Measurements from ENCODE around the gene RBM28. TPM values are rescaled to one million over a fixed set of nuclear protein-coding genes. Genes with fewer than 3 reads are reported as not detected.

The RBM28 gene
- total RNA-seq, 1 donor from 2014 or later, result 56.7 TPM

- no peak for DNase-seq (ENCODE audit: low spot score, unreplicated experiment)
- H3K27me3 Mint-ChIP-seq, result peaks cover 20% of the 10 kb centered on the region
- no peaks in the 10 kb centered on the region for H3K36me3 Mint-ChIP-seq (ENCODE audit: insufficient read depth)
- peak overlapping the region; percentile 29 for H3K27ac Mint-ChIP-seq
- no peak for TF ChIP-seq CTCF (IDR thresholded peaks at IDR 0.05; ENCODE audit: unreplicated experiment)
- peaks cover 5% of the 10 kb centered on the region for H3K4me1 Mint-ChIP-seq (ENCODE audit: low read depth)
- H3K9me3 Mint-ChIP-seq (ENCODE audit: low read depth), result no peaks in the 10 kb centered on the region
- no peak overlapping the region for H3K4me3 Mint-ChIP-seq (ENCODE audit: low read depth)
Observed at GRCh38 chr7:128379900-128380479, 36.3 kb upstream of the RBM28 start.

GRCh38 chr7:128378637-128379036 lies 34.9 kb upstream of the RBM28 start:
- Mint-ChIP-seq H3K36me3 (ENCODE audit: insufficient read depth) (no peaks in the 10 kb centered on the region), H3K4me3 (ENCODE audit: low read depth) (no peak overlapping the region), H3K9me3 (ENCODE audit: low read depth) (peaks cover 3% of the 10 kb centered on the region), H3K27ac (no peak overlapping the region), H3K4me1 (ENCODE audit: low read depth) (peaks cover 5% of the 10 kb centered on the region), H3K27me3 (peaks cover 24% of the 10 kb centered on the region)
- DNase-seq (ENCODE audit: low spot score, unreplicated experiment), result no peak
- TF ChIP-seq CTCF (IDR thresholded peaks at IDR 0.05; ENCODE audit: unreplicated experiment), result no peak

GRCh38 chr7:128376077-128376476 lies 32.4 kb upstream of the RBM28 start:
- DNase-seq (ENCODE audit: low spot score, unreplicated experiment), result no peak
- no peak overlapping the region for H3K27ac Mint-ChIP-seq
- peaks cover 26% of the 10 kb centered on the region for H3K27me3 Mint-ChIP-seq
- H3K4me1 Mint-ChIP-seq (ENCODE audit: low read depth), result peaks cover 5% of the 10 kb centered on the region
- H3K4me3 Mint-ChIP-seq (ENCODE audit: low read depth), result no peak overlapping the region
- no peaks in the 10 kb centered on the region for H3K36me3 Mint-ChIP-seq (ENCODE audit: insufficient read depth)
- no peak for TF ChIP-seq CTCF (IDR thresholded peaks at IDR 0.05; ENCODE audit: unreplicated experiment)
- peaks cover 3% of the 10 kb centered on the region for H3K9me3 Mint-ChIP-seq (ENCODE audit: low read depth)

- Mint-ChIP-seq H3K4me3 (ENCODE audit: low read depth) (no peak overlapping the region), H3K9me3 (ENCODE audit: low read depth) (peaks cover 3% of the 10 kb centered on the region), H3K4me1 (ENCODE audit: low read depth) (no peaks in the 10 kb centered on the region), H3K27me3 (peaks cover 27% of the 10 kb centered on the region), H3K27ac (no peak overlapping the region), H3K36me3 (ENCODE audit: insufficient read depth) (no peaks in the 10 kb centered on the region)
- no peak for DNase-seq (ENCODE audit: low spot score, unreplicated experiment)
- no peak for TF ChIP-seq CTCF (IDR thresholded peaks at IDR 0.05; ENCODE audit: unreplicated experiment)
Observed at GRCh38 chr7:128374041-128374440, 30.3 kb upstream of the RBM28 start.

GRCh38 chr7:128373606-128374005 lies 29.9 kb upstream of the RBM28 start:
- Mint-ChIP-seq H3K4me3 (ENCODE audit: low read depth) (no peak overlapping the region), H3K27me3 (peaks cover 25% of the 10 kb centered on the region), H3K36me3 (ENCODE audit: insufficient read depth) (no peaks in the 10 kb centered on the region), H3K9me3 (ENCODE audit: low read depth) (peaks cover 3% of the 10 kb centered on the region), H3K27ac (no peak overlapping the region), H3K4me1 (ENCODE audit: low read depth) (no peaks in the 10 kb centered on the region)
- TF ChIP-seq CTCF (IDR thresholded peaks at IDR 0.05; ENCODE audit: unreplicated experiment), result no peak
- no peak for DNase-seq (ENCODE audit: low spot score, unreplicated experiment)
